Effector CD8-positive, alpha-beta T cell (primary cell): ENCODE data around the gene FCN3.

Experiments
- DNase-seq: peaks from one replicate; lab custom pipeline; 2025; lab: John Stamatoyannopoulos, UW

FCN3 gene

GRCh38 chr1:27358038-27358927 is 16.3 kb downstream of the FCN3 start:
- no peak for DNase-seq

- peak; percentile 73 for DNase-seq
Measured at GRCh38 chr1:27357281-27358037, 17.2 kb downstream of the FCN3 start.

DNA sequence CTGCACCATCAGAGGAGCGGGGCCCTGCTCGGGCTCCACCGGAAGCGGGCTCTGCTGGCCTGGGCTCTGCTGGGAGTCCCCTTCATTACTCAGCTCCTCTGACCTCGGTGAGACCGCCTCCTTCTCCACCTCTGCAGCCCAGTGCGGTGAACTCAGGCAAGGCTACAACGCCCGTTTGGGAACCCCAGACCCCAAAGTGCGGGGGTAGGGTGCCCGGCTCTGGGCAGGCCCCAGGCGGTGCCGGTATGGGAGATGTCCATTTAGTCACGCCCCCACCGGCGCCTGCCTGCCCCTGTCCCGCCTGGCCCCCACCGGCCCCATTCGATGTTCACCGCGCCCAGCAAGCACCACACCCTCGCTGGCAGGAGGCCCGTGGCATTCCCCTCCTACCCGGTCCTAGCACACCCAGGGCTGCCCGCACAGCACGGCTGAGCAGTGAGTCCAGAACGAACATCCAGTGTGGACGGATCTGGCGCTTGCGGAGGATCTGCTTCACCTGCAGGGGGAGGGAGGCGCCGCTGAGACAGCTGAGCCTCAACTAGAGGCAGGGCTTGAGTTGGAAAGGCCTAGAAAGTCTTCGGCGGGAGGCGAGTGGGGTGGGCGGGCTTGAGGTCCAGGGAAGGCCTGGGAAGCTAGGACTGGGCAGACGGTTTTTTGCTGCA is 17.9 kb downstream of the FCN3 start:
- no peak for DNase-seq

DNA sequence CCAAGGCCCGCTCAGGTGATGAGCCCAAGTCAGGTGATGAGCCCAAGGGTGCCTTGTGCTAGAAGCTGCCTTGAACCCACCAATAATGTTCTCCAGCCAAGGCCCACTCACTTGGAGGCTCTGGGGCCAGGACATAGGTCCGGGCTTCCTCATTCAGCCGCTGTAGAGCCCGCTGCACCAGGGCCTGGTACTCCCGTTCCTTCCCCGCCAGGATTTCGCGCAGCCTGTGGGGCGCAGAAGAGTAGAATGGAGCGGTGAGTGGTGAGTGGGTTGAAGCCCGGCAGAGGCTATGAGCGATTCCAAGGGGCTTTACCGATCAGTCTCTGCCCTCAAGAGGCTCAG is 18.4 kb downstream of the FCN3 start:
- no peak for DNase-seq

GRCh38 chr1:27355683-27356082 is 18.9 kb downstream of the FCN3 start:
- no peak for DNase-seq

- no peak for DNase-seq
Measured at GRCh38 chr1:27353629-27354028, 21.0 kb downstream of the FCN3 start.

DNA sequence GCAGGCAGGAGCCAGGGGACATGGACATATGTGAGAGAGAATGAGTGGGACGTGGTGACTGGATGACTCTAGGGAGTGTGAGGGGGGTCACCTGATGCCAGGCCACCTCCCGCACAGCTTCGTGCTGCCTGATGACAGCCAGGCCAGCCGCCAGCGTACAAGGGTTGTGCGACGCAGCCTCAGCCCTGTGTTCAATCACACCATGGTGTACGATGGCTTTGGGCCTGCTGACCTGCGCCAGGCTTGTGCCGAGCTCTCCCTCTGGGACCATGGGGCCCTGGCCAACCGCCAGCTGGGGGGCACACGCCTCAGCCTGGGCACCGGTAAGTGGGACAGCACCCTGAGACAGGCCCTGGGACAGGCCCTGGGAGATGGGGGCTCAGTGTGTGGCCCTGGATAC is 21.5 kb downstream of the FCN3 start:
- DNase-seq, result no peak

DNA sequence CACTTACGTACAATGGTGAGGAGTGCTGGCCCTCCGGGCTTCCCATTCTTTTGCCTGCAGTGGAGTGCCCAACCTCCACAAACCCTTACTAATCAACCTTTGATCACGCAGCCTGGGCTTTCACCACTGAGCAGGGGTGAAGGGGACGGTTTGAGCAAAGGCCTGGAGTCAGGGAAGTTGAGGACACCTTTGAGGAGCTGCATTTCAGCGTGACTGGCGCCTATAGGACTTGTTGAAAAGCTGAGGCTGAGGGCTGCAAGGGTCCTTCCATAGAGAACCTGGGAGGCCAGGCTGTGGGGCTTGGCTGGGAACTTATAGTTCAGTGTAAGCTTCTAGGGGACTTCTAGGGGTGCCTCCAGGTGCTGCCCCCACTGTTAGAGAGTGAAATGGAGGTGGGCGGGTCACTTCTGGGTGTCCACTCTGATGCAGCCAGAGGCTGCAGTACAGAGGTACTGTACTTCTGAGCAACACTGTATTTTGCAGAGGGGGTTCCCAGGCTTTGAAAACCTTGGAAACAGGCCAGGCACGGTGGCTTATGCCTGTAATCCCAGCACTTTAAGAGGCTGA is 23.0 kb downstream of the FCN3 start:
- DNase-seq, result no peak

DNA sequence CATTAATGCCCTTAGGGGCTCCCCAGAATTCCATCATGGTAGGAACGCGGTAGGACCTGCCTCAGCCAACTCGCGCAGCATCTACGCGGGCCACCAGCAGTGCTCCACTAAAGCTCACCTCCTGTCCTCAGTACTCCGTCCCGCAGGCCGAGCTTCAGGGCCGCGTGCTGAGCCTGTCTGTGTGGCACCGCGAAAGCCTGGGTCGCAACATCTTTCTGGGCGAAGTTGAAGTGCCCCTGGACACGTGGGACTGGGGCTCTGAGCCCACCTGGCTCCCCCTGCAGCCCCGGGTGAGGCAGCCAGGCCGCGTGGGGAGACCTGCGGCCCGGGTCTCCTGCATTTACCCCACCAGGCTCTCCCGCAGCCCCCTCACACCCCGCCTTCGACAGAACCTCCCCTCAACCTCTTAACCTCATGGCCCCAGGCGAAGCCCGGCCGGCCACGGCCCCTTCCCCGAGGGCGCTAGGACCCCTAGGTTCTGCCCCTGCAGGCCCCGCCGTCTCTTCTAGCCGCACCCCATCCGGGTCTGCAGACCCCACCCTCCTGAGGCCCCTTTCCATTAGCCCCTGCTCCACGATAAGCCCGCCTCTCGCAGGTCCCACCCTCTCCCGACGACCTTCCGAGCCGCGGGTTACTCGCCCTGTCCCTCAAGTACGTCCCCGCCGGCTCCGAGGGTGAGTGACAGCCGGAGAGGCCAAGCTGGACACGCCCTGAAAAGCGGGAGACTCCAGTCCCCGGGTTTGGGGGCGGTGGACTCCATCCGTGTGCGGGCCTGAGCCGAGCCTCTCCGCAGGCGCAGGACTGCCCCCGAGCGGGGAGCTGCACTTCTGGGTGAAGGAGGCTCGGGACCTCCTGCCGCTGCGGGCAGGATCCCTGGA is 23.7 kb downstream of the FCN3 start:
- no peak for DNase-seq

GRCh38 chr1:27349784-27350662 is 24.6 kb downstream of the FCN3 start:
- DNase-seq, result no peak

DNA sequence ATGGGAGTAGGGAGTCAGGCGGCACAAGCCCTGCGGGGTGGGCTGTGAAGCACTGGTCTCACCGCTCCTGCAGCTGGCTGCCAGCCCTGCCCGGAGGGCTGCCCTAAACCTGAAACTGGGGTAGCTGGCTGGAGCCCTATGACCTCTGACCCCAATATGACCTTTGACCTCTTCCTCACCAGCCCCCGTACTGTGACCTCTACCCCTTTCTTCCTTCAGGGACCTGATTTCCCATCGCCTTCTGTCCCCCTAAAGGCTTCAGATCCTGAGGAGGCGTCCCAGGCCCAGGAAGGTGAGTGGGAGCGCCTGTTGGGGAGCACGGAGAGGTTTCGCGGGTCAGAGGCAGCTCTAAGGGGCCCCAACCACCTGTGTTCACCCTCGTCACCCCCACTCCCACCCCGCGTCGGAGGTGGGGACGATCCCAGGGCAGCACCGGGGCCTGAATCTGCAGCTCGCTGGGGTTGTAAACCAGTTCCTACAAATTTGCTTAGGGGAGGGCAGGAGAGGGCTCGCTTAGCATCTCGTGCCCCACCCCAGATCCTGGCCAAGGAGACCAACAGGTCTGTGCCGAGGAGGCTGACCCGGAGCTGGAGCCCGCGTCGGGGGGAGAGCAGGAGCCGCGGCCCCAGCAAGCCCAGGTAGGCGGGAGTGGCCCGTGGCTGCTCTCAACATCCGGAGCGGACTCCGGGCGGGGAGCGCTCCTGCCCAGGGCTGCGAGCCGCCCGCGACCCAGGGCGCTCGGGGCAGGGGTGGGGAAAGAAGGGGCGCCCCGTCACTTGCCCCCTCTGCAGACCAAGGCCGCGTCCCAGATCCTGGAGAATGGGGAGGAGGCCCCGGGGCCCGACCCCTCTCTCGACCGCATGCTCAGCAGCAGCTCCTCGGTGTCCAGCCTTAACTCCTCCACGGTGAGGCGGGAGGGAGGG is 25.5 kb downstream of the FCN3 start:
- peak; percentile 20 for DNase-seq

GRCh38 chr1:27346991-27347624 is 27.5 kb downstream of the FCN3 start:
- no peak for DNase-seq

DNA sequence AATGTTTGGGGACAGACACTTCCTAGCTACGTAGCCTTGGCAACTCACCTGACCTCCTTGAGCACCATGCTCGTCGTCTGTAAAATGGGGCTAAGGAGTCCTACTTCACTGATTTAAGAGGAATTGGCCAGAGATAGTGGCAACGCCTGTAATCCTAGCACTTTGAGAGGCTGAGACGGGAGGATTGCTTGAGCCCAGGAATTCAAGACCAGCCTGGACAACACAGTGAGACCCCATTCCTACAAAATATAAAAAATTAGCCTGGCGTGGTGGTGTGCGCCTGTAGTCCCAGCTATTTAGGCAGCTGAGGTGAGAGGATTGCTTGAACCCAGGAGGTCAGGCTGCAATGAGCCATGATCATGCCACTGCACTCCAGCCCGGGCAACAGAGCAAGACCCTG is 28.3 kb downstream of the FCN3 start:
- DNase-seq, result no peak

DNA sequence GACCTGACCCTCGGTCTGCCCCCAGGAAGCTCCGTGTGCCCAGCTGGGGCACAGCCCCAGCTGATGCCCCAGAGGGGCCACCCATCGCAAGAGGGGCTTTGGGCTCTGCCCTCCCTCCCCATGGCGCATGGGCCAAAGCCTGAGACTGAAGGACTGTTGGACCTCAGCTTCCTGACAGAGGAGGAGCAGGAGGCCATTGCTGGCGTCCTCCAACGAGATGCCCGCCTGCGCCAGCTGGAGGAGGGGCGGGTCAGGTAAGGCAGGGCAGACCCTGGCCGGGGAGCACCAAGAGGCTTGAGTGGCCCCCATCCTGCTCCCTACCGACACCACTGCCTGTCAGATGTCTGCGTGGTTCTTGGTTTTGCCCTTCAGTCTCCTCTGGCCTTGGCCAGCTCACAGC is 29.4 kb downstream of the FCN3 start:
- DNase-seq, result no peak

- DNase-seq, result no peak
Measured at GRCh38 chr1:27343639-27344025, 31.0 kb downstream of the FCN3 start.

- peak; percentile 48 for DNase-seq
Measured at GRCh38 chr1:27342778-27343638, 31.6 kb downstream of the FCN3 start.

- DNase-seq, result no peak
Measured at GRCh38 chr1:27342391-27342777, 32.2 kb downstream of the FCN3 start.
